Fibroblast of skin of back (primary cell): ENCODE results near the gene FANCG. TPM values are rescaled to one million over a fixed set of nuclear protein-coding genes. Genes with fewer than 3 reads are reported as not detected.
A peak's percentile ranks its signal among the peaks of the same experiment; 100 is the strongest.

Source experiments
- DNase-seq: peaks from one replicate; pipeline ENCODE4 v3.0.0-alpha.2; 2013
- polyA plus RNA-seq, 2 experiments: library from polyadenylated mRNA; unstranded; fragments of 120-200 nt; gene quantifications; one replicate each; pipeline ENCODE4 v1.2.1, GENCODE V29; 2013; ENCODE audit not compliant: insufficient read length in 2 of 2

FANCG gene
- polyA plus RNA-seq (2013, experiment 1 of 2; ENCODE audit: insufficient read length), result 37.0 TPM
- 8.1 TPM for polyA plus RNA-seq (2013, experiment 2 of 2; ENCODE audit: insufficient read length)

DNA sequence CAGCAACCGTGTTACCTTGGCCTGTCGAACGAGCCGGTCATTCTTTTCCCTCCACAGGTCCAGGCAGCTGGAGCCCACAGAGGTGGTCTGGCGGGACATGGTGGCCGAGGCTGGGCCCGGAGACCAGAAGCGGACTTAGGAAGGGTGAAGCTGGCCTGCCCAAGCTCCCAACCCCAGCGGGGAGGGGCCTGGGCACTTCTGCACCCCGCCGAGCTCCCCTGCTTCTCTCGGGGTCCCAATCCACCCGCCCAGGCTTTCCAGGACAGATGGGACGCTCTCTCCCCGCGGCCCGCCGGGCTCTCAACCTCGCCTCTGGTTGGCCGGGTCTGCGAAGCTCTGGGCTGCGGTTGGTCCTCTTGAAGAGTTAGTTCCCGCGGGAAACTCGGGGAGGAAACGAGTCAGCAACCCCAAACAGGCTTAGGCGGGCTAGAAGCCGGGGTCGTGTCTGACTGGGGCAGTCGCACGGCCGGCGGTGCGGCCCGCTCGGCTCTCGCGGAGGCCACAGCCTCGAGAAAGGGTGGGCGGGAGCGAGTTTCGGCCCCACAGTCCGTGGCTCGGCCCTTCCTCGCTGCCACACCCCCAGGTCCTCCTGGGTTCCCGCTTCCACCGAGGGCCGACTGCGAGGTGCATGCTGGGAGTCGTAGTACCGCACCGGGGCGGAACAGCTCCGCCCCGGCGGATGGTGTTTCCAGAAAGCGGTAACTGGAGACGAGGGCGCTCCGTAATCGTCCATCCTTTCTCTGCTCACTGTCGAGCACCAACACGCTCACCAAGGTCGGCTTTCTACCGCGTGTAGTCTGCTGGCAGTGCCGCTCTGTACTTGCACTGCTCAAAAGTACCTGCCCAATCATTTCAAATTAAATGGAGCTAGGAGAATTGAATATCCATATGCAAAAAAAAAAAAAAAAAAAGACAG is at the start of gene FANCG:
FANCG (minus strand) TSS at position 517 of the 916 bp plus-strand sequence; CDS start at position 99, 418 bp downstream.
- peak; percentile 94 for DNase-seq

DNA sequence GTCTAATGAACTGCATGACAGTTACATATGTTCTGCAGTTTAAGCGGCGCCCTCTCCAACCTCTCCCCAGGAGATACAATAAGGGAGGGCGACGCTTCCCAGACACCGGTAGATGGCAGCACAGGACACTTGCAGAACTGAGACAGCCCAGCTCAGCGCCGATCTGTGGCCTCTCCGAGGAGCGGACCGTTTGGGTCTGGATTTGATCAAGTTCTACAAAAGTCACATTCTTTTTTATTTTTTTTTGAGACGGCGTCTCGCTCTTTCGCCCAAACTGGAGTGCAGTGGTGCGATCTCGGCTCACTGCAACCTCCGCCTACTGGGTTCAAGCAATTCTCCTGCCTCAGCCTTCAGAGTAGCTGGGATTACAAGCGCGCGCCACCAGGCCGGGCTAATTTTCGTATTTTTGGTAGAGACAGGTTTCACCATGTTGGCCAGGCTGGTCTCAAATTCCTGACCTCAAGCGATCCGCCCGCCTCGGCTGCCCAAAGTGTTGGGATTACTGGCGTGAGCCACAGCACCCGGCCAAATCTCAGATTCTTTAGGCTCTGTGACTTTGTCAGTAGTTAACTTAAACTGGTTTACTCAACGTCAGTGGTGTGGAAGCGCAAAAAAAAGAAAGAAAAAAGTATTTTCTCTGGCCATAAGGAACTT is 37.3 kb upstream of the FANCG start:
- peak; percentile 92 for DNase-seq

DNA sequence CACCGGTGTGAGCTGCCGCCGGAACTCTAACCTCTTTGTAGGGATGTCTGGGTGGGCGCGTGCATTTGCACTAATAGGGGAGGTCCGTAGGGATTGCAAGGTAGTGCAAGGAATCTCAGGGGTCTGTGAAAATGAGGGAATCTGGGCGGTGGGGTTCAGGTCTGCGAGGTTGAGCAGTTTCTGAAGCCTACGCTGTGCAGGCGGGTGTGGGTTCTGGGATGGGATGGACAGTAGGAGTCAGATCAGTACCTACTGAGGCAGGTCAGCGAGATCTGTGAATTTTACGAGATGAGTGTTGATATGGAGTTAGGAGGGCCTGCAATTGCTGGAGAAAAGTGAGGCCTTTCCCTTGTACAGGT is 36.8 kb upstream of the FANCG start:
- DNase-seq, result no peak

DNA sequence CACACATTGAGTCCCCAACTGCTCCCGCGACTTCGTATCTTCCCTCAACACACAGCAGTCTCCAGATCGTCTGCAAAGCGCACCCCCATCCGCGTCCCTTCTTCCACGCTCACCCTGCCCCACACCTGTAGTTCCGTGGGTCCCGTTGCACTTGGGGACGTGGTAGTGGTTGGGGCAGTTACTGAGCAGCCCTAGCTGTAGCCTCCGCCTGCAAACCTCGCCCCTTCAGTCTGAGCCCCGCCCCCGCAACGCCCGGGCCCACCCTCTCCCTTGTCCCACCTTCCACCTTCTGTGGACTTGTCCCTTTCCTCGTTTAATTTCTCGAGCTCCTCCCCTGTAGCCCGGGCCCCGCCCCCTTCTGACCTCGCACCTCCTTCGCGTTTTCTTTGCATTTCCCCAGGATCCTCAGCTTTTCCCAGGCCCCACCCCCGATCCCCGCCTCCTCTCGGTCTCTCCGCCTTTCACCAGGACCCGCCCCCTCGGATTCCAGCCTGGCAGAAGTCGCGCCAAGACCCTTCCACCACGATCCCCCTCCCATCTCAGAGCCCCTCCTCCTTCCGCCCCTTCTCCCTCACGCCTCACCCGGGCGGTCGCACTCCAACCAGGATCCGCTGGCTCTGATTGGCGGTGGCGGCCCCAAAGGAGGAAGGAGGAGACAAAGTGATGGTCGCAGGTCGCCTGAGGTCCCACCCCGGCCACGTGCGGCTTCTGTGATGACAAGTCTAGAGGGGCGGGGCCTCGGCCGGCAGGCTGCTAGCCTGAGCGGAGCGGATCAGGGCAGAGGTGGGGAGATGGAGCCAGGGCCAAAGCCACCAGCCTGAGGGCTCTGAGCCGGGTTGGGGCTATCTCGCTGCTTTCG is 36.2 kb upstream of the FANCG start, which contains the start of gene ATOSB:
ATOSB (minus strand) TSS at position 183 of the 859 bp plus-strand sequence. CDS start 7,588 bp downstream, outside the sequence.
- DNase-seq, result peak; percentile 98

- peak; percentile 81 for DNase-seq
These were observed 35.3 kb upstream of the FANCG start for GRCh38 chr9:35114840-35115628.

DNA sequence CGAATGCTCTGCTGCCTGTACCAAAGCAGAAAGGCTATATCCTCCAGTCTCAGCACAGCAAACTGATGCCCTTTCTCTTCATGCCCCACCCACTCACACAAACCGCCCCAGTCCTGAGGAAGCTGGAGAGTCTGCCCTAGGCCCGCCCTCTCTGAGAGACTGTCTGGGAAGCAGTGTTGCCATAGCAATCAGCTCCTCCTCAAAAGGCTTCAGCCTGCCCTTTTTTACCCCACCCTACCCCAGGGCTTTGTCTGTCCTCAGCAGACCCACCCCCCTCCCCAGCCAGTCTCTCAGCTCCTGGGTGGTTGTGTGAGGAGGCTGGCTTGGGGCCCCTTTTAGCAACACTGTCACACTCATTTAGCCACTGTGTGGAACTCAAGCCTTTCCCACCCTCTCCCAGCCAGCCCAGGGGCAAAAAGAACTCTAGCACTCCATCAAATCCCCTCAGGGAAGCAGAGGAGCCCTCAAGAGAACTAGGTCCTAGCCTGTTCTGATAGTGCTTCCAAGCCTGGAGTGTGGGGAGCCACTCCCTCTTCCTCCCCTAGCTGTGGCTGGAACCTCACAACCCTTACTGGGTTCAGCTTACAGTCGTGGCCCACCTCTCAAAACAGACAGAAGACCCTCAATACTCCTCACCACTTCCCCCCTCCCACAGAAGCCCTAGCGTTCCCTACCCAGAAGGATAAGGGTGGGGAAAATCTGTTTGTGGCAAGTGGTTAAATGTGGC is 34.5 kb upstream of the FANCG start:
- DNase-seq, result peak; percentile 99

DNA sequence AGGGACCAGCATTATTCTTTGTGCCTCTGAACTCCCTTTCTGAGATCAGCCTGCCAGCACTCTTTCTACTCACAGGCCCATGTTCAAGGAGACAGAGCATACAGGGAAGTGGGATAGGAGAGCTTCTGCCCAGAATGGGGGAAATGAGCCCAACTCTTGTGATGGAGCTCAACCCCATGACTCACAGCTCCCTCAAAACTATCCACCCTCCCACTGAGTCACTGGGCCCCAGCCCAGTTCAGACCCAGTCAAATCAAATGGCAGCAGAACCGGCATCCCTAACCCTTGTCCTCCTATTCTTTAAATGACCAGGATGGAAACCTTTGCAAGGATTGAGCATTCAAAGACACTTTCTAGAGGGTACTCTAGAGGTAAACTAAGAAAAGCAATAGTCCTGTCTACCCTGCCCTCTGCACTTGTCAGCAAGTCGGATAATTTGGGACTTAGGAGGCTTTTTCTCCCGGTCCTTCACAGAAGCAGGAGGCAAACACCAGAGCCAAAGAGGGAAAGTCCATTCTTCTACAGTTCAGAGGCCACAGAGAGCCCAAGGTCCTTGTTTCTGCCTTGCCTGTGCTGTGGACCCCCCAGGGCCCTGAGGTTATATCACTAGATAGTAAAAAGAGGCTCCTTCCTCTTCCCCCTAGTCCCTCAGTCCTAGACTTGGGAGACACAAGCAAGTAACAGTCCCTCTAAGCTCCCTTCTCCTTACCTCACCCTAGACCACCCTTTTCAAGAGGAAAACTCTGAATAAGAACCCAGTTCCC is 32.7 kb upstream of the FANCG start:
- DNase-seq, result peak; percentile 72

GRCh38 chr9:35111001-35111933 is 31.5 kb upstream of the FANCG start:
- peak; percentile 99 for DNase-seq

DNA sequence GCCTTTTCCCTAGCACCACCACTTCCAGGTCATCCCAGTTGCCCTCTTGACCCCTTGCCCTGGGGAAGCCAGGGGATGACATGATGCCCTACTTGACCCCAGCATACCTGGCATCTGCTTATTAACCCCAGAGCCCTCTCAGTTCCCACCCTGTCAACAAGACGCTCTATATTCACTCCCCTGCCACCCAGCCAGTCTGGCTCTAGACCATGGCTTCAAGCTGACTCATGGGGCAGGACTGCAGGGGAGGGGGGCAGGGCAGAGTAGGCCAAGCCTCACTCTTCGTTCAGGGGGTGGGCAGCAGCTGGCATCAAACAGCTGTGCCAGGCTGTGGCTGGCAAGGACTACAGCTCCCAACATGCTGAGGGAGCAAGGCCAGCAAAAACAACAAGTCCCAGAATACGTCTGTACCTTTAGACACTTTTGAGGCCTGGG is 30.6 kb upstream of the FANCG start:
- peak; percentile 74 for DNase-seq

DNA sequence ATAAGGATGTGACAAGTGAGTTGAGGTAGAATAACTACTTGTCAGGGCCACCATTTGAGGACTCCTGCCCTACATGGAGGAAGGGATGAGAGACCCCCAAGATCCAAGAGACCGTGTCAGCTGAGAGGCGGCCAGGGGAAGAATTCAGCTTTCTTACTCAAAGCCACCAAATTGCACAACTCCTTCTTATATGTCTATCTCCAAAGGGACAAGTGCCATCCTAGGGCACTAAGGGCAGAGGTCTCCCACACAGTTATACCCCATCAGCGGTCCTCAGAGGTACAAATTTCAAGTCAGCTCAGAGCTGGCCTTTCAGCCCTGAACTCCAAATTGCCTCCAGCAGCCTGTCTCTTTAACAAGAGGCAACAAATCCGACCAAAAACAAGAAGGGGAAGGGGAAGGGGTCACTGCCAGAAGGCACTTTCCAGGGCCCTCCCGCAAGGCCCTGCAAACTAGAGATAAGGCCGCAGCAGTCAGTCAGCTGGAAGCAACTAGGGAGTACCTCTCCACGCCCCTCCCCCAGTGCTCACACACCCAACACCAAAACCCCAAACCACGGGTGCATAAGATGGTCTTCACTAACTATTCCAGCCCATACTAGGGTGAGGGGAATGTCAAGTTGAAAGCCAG is 29.3 kb upstream of the FANCG start:
- DNase-seq, result no peak

- DNase-seq, result no peak
These were observed 28.7 kb upstream of the FANCG start for GRCh38 chr9:35108461-35108860.

GRCh38 chr9:35107297-35108290 is 27.9 kb upstream of the FANCG start:
- DNase-seq, result no peak

GRCh38 chr9:35106343-35106730 is 26.6 kb upstream of the FANCG start:
- DNase-seq, result no peak

- no peak for DNase-seq
These were observed 26.0 kb upstream of the FANCG start for GRCh38 chr9:35105571-35106342.

DNA sequence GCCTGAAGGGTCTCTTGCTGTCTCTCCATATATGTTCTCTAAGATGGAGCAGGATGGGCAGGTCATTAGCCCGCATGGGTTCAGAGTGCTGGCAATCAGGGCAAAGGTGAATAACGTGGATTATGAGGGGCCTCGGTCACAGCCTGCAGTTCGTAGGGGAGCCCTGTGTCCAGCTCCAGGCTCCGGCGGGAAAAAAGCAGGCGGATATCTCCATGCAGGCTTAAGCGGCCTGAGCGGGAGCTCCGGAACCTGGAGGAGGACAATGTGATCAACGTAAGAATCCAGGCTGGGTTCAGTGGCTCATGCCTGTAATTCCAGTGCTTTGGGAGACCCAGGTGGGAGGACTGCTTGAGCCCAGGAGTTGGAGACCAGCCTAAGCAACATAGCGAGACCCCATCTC is 25.4 kb upstream of the FANCG start:
- no peak for DNase-seq

GRCh38 chr9:35104586-35104985 is 24.8 kb upstream of the FANCG start:
- no peak for DNase-seq
